Tibial nerve (tissue), 4 donors: ENCODE data around the gene PNPLA5.

ENCODE experiments used
- CTCF ChIP-seq, 5 experiments: fragments of 200-600 bp in 3 of 5; fragments of 450-650 bp in 2 of 5; sonication (generic) in 3 of 5; IDR thresholded peaks; one replicate each; pipeline ENCODE4 v1.5.1; 2016 to 2019; ENCODE audit warnings: antibody characterized with exemption in 5 of 5, mild to moderate bottlenecking in 3 of 5, moderate library complexity in 2 of 5
- EP300 ChIP-seq, 2 donors: sonication (generic); formaldehyde crosslinking; IDR thresholded peaks; one replicate each; pipeline ENCODE4 v1.6.1; 2017; ENCODE audit warnings: antibody characterized with exemption in 2 of 2, mild to moderate bottlenecking in 1 of 2
- POLR2A ChIP-seq, 2 donors: fragments of 450-650 bp; IDR thresholded peaks; one replicate each; pipeline ENCODE4 v1.6.1; 2017; ENCODE audit warnings: antibody characterized with exemption in 2 of 2, mild to moderate bottlenecking in 2 of 2, moderate library complexity in 2 of 2

GRCh38 chr22:43882122-43882767 lies 9.6 kb downstream of the PNPLA5 start:
- no peak for TF ChIP-seq POLR2A (IDR thresholded peaks at IDR 0.05)
- TF ChIP-seq CTCF (IDR thresholded peaks at IDR 0.05) = no peak
- no peak for TF ChIP-seq EP300 (IDR thresholded peaks at IDR 0.05)
